HS-5 (cell line): ENCODE results near the gene KLRF1.
"Not testable (repeated sequence)": the region's sequence is repeated elsewhere in the genome, so short reads cannot be mapped to it uniquely, and the experiment has no call there.

ENCODE experiments used
- DNase-seq: peaks from one replicate; pipeline ENCODE4 v3.0.0-alpha.2; 2012; ENCODE audit warnings: low read depth

Gene KLRF1

GRCh38 chr12:9869307-9870161, 42.3 kb downstream of the KLRF1 start, which contains the start of gene CLEC2B:
Gene CLEC2B (minus strand): TSS chr12:9869354.
- peak; percentile 95 for DNase-seq

- DNase-seq, result no peak
These were observed 43.1 kb downstream of the KLRF1 start for GRCh38 chr12:9870286-9870866.

GRCh38 chr12:9872162-9872561, 44.9 kb downstream of the KLRF1 start:
- no peak for DNase-seq

- no peak for DNase-seq
These were observed 45.5 kb downstream of the KLRF1 start for GRCh38 chr12:9872742-9873141.

GRCh38 chr12:9876120-9876519, 48.8 kb downstream of the KLRF1 start:
- DNase-seq, result not testable (repeated sequence)

- no peak for DNase-seq
These were observed 53.3 kb downstream of the KLRF1 start for GRCh38 chr12:9880532-9881078.

- DNase-seq, result no peak
These were observed 54.0 kb downstream of the KLRF1 start, which contains the start of gene KLRF2 for GRCh38 chr12:9881246-9881645. Gene KLRF2 (plus strand): TSS chr12:9881489. CDS start chr12:9881596, 107 bp downstream.

GRCh38 chr12:9881988-9882387, 54.7 kb downstream of the KLRF1 start:
- no peak for DNase-seq

- no peak for DNase-seq
These were observed 55.9 kb downstream of the KLRF1 start for GRCh38 chr12:9883175-9883574.

- DNase-seq, result no peak
These were observed 61.5 kb downstream of the KLRF1 start for GRCh38 chr12:9888665-9889273.
